ENCODE data around the gene ZFP57. TPM values are rescaled to one million over a fixed set of nuclear protein-coding genes. Genes with fewer than 3 reads are reported as not detected.

ZFP57 gene
- total RNA-seq, 2 experiments from 2014 or later = not detected

DNA sequence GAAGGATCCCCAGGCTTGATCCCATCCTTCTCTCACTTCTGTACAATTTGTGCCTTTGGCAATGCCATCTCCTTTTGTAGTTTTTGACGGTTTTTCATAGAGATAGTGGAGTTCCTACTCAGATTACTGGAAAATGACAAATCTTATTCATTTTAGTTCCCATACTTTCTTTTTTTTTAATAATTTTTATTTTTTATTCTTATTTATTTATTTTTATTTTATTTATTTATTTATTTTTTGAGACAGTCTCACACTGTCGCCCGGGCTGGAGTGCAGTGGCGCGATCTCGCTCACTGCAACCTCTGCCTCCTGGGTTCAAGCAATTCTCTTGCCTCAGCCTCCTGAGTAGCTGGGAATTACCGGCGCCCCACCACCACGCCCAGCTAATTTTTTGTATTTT is 43.7 kb downstream of the ZFP57 start:
- CTCF ChIA-PET (ENCODE audit: unreplicated experiment) = no interaction called here
- intact Hi-C loops (cut with micrococcal nuclease; ENCODE audit: unreplicated experiment) = no loop called here
- no TSS peak for BruUV-seq (replicated peaks)

DNA sequence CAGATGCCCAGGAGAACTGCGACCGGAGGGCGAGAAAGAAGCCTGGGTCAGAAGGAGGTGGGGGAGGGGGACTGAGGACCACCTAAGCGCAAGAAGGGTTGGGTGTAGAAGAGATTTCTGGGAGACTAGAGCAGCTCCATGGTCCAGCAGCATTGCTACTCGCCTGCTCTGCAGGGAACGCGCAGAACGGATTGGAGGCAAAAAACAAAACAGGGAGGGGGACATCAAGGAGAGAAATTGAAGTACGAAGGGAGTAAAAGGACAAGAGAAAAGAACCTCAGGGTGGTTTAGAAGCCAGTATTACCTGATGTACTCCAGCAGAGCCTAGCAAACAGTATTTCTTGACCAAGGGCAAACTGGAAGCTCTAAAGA is 47.4 kb downstream of the ZFP57 start:
- Histone ChIP-seq H3K27ac (ENCODE audit: low read depth, low read length, poor library complexity, severe bottlenecking) (peak overlapping the region; percentile 10), H3K9me3 (ENCODE audit: low read length) (no peaks in the 10 kb centered on the region), H3K4me1 (ENCODE audit: insufficient read depth, low read length, poor library complexity, severe bottlenecking) (peaks cover 38% of the 10 kb centered on the region), H3K9me2 (ENCODE audit: insufficient read depth, low read length) (no peaks in the 10 kb centered on the region), H2AFZ (ENCODE audit: low read length) (peak overlapping the region; percentile 42), H3K79me2 (ENCODE audit: insufficient read depth, low read depth, low read length) (no peaks in the 10 kb centered on the region), H4K20me1 (ENCODE audit: insufficient read depth, low read length) (no peaks in the 10 kb centered on the region; the same call in 1 of the 2 replicates), H3K4me2 (ENCODE audit: low read length) (peak overlapping the region; percentile 90), H3K36me3 (ENCODE audit: insufficient read depth, low read length) (no peaks in the 10 kb centered on the region), H3K4me3 (ENCODE audit: low read depth, low read length, poor library complexity, severe bottlenecking) (peak overlapping the region; percentile 77)
- intact Hi-C loops (cut with micrococcal nuclease; ENCODE audit: unreplicated experiment) = no loop called here
- no TSS peak for BruUV-seq (replicated peaks)
- TF ChIP-seq EZH2phosphoT487 (IDR thresholded peaks at IDR 0.05; ENCODE audit: borderline replicate concordance, low read depth, low read length) = no peak
- TF ChIP-seq, protein P1, sequence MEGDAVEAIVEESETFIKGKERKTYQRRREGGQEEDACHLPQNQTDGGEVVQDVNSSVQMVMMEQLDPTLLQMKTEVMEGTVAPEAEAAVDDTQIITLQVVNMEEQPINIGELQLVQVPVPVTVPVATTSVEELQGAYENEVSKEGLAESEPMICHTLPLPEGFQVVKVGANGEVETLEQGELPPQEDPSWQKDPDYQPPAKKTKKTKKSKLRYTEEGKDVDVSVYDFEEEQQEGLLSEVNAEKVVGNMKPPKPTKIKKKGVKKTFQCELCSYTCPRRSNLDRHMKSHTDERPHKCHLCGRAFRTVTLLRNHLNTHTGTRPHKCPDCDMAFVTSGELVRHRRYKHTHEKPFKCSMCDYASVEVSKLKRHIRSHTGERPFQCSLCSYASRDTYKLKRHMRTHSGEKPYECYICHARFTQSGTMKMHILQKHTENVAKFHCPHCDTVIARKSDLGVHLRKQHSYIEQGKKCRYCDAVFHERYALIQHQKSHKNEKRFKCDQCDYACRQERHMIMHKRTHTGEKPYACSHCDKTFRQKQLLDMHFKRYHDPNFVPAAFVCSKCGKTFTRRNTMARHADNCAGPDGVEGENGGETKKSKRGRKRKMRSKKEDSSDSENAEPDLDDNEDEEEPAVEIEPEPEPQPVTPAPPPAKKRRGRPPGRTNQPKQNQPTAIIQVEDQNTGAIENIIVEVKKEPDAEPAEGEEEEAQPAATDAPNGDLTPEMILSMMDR (conservative IDR thresholded peaks at IDR 0.05; ENCODE audit: low read length) = no peak
- CTCF ChIA-PET (ENCODE audit: unreplicated experiment) = interaction anchor here (0.6 to 2.1 kb wide), 3 partner anchors 17 to 356 kb away, joined by 3 to 8 read pairs (median 4); no protein-coding TSS in a partner anchor
- peak; percentile 31 for DNase-seq (ENCODE audit: low spot score)
- POLR2A ChIA-PET = interaction anchor here (0.6 kb wide), 1 partner anchor 59 kb away, joined by 4 read pairs; no protein-coding TSS in a partner anchor

More for the DNA sequence above, 43.7 kb downstream of the ZFP57 start:
- Histone ChIP-seq H3K9me2 (ENCODE audit: insufficient read depth, low read length) (no peaks in the 10 kb centered on the region), H3K4me2 (ENCODE audit: low read length) (no peak overlapping the region), H2AFZ (ENCODE audit: low read length) (no peak overlapping the region), H3K4me3 (ENCODE audit: low read depth, low read length, poor library complexity, severe bottlenecking) (no peak overlapping the region), H3K4me1 (ENCODE audit: insufficient read depth, low read length, poor library complexity, severe bottlenecking) (peaks cover 20% of the 10 kb centered on the region), H3K36me3 (ENCODE audit: insufficient read depth, low read length) (no peaks in the 10 kb centered on the region), H3K79me2 (ENCODE audit: insufficient read depth, low read depth, low read length) (no peaks in the 10 kb centered on the region), H4K20me1 (ENCODE audit: insufficient read depth, low read length) (no peaks in the 10 kb centered on the region), H3K27ac (ENCODE audit: low read depth, low read length, poor library complexity, severe bottlenecking) (no peak overlapping the region), H3K9me3 (ENCODE audit: low read length) (no peaks in the 10 kb centered on the region)
- no peak for DNase-seq (ENCODE audit: low spot score)
- TF ChIP-seq, protein P1 (conservative IDR thresholded peaks at IDR 0.05; ENCODE audit: low read length) = no peak
- TF ChIP-seq EZH2phosphoT487 (IDR thresholded peaks at IDR 0.05; ENCODE audit: borderline replicate concordance, low read depth, low read length) = no peak
- POLR2A ChIA-PET = no interaction called here

DNA sequence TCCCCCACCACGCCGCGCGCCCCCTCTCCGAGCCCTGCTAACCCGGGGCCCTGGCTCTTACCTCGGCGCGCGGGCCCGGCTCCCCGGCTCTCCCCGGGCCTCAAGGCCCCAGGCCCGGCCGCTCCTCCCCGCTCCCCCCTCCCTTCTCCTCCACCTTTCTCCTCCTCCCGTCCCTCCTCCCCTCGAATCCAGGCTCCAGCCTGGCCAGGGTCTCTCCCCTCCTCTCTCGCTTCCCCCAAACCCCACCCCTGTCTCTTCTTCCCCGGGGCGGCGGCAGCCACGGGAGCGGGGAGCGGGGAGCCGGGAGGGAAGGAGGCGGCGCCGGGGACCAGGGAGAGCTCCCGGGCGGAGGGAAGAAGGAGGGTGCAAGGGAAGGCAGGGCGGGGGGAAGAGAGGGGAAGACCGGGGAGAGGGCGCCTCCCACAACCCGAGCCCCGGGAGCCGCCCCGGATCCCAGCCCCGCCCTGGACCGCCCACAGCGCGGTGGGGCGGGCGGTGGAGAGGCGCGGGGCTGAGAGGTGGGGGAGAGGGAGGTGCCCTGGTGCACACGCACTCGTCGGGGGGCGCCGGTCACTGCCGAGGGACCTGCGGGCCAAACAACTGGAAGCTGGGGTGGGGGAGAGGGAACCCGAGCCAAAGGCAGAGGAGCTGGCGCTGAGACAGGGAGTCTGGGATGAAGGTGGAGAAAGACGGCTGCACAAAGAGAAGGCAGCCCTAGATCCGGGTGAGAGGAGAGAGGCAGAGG is 48.0 kb downstream of the ZFP57 start, which contains the start of gene GABBR1:
TSS of gene GABBR1 (minus strand) at position 395 of the 745 bp plus-strand sequence. CDS start 798 bp downstream, outside the sequence.
- ChIA-PET CTCF (ENCODE audit: unreplicated experiment) (interaction anchor here (0.6 to 2.1 kb wide), 4 partner anchors 17 to 357 kb away, joined by 3 to 8 read pairs (median 4); no protein-coding TSS in a partner anchor), POLR2A (interaction anchor here (0.6 to 0.7 kb wide), 2 partner anchors 16 to 59 kb away, joined by 4 to 6 read pairs; no protein-coding TSS in a partner anchor)
- Histone ChIP-seq H3K4me1 (ENCODE audit: insufficient read depth, low read length, poor library complexity, severe bottlenecking) (peaks cover 38% of the 10 kb centered on the region), H3K36me3 (ENCODE audit: insufficient read depth, low read length) (no peaks in the 10 kb centered on the region), H3K9me2 (ENCODE audit: insufficient read depth, low read length) (no peaks in the 10 kb centered on the region), H2AFZ (ENCODE audit: low read length) (peak within 1 kb of the TSS; percentile 42), H3K4me3 (ENCODE audit: low read depth, low read length, poor library complexity, severe bottlenecking) (peak within 1 kb of the TSS; percentile 77), H3K9me3 (ENCODE audit: low read length) (no peaks in the 10 kb centered on the region), H3K79me2 (ENCODE audit: insufficient read depth, low read depth, low read length) (no peaks in the 10 kb centered on the region), H3K4me2 (ENCODE audit: low read length) (peak within 1 kb of the TSS; percentile 90), H3K27ac (ENCODE audit: low read depth, low read length, poor library complexity, severe bottlenecking) (peak within 1 kb of the TSS; percentile 10), H4K20me1 (ENCODE audit: insufficient read depth, low read length) (no peaks in the 10 kb centered on the region; the same call in 1 of the 2 replicates)
- TF ChIP-seq EZH2phosphoT487 (IDR thresholded peaks at IDR 0.05; ENCODE audit: borderline replicate concordance, low read depth, low read length) = no peak
- TF ChIP-seq, protein P1 (conservative IDR thresholded peaks at IDR 0.05; ENCODE audit: low read length) = no peak
- intact Hi-C loops (cut with micrococcal nuclease; ENCODE audit: unreplicated experiment) = no loop called here
- no TSS peak for BruUV-seq (replicated peaks)
- peak; percentile 70 for DNase-seq (ENCODE audit: low spot score)

Measured in OCI-LY7 (cell line).